H9 (cell line): ENCODE results near the gene NECAB2. TPM values are rescaled to one million over a fixed set of nuclear protein-coding genes. Genes with fewer than 3 reads are reported as not detected.

Source experiments
- DNase-seq: peaks from one replicate; pipeline ENCODE4 v3.0.0-alpha.2; 2017
- H2AFZ ChIP-seq: one replicate; pipeline ENCODE4 v1.6.1; 2013; ENCODE audit warnings: mild to moderate bottlenecking, low read length, control low read depth, moderate library complexity
- H2AK5ac ChIP-seq: 2 replicates; pipeline ENCODE4 v1.6.1; 2013; ENCODE audit warnings: low read length, control low read depth, mixed read lengths; ENCODE audit not compliant: insufficient read length
- H2BK120ac ChIP-seq: one replicate; pipeline ENCODE4 v1.6.1; 2013; ENCODE audit warnings: low read depth, mild to moderate bottlenecking, low read length, control low read depth, inconsistent platforms; ENCODE audit not compliant: poor library complexity, severe bottlenecking
- H2BK12ac ChIP-seq: 2 replicates; pipeline ENCODE4 v1.6.1; 2013; ENCODE audit warnings: low read length, control low read depth, mixed read lengths, low read depth; ENCODE audit not compliant: insufficient read length
- H2BK15ac ChIP-seq: 2 replicates; pipeline ENCODE4 v1.6.1; 2013; ENCODE audit warnings: low read depth, low read length, control low read depth
- H2BK20ac ChIP-seq: one replicate; pipeline ENCODE4 v1.6.1; 2013; ENCODE audit warnings: low read depth, mild to moderate bottlenecking, low read length, control low read depth, inconsistent platforms; ENCODE audit not compliant: poor library complexity, severe bottlenecking
- H2BK5ac ChIP-seq: 2 replicates; pipeline ENCODE4 v1.6.1; 2013; ENCODE audit warnings: low read length, control low read depth, mixed read lengths; ENCODE audit not compliant: insufficient read length
- H3K14ac ChIP-seq: 2 replicates; pipeline ENCODE4 v1.6.1; 2013; ENCODE audit warnings: low read length, control low read depth; ENCODE audit not compliant: insufficient read depth
- H3K18ac ChIP-seq: 2 replicates; pipeline ENCODE4 v1.6.1; 2013; ENCODE audit warnings: low read depth, mild to moderate bottlenecking, mixed read lengths, low read length, control low read depth; ENCODE audit not compliant: insufficient read length
- H3K23ac ChIP-seq: 2 replicates; pipeline ENCODE4 v1.6.1; 2013; ENCODE audit warnings: low read length, control low read depth, mixed read lengths, low read depth; ENCODE audit not compliant: insufficient read length
- H3K23me2 ChIP-seq: 2 replicates; pipeline ENCODE4 v1.6.1; 2013; ENCODE audit warnings: low read depth, mild to moderate bottlenecking, mixed read lengths, low read length, control low read depth; ENCODE audit not compliant: insufficient read length, poor library complexity, severe bottlenecking
- H3K27ac ChIP-seq: 2 replicates; pipeline ENCODE4 v1.5.1; 2013; ENCODE audit warnings: low read length, control low read depth, mixed read lengths, low read depth; ENCODE audit not compliant: insufficient read length
- H3K27me3 ChIP-seq: 2 replicates; pipeline ENCODE4 v1.6.1; 2013; ENCODE audit warnings: low read length, control low read depth, inconsistent platforms; ENCODE audit not compliant: insufficient read depth
- H3K4ac ChIP-seq: 2 replicates; pipeline ENCODE4 v1.6.1; 2013; ENCODE audit warnings: low read depth, mild to moderate bottlenecking, control low read depth, inconsistent platforms, low read length, moderate library complexity
- H3K4me1 ChIP-seq: 2 replicates; pipeline ENCODE4 v1.6.1; 2013; ENCODE audit warnings: low read length, control low read depth, inconsistent platforms; ENCODE audit not compliant: insufficient read depth
- H3K4me2 ChIP-seq: 2 replicates; pipeline ENCODE4 v1.6.1; 2013; ENCODE audit warnings: low read length, control low read depth, mixed read lengths; ENCODE audit not compliant: insufficient read length, insufficient read depth
- H3K56ac ChIP-seq: 2 replicates; pipeline ENCODE4 v1.6.1; 2013; ENCODE audit warnings: low read depth, mild to moderate bottlenecking, mixed read lengths, low read length, control low read depth; ENCODE audit not compliant: insufficient read length
- H3K79me1 ChIP-seq: 2 replicates; pipeline ENCODE4 v1.6.1; 2013; ENCODE audit warnings: low read depth, mild to moderate bottlenecking, moderate library complexity, low read length, control low read depth, inconsistent platforms; ENCODE audit not compliant: insufficient read depth, poor library complexity, severe bottlenecking
- H3K79me2 ChIP-seq: 2 replicates; pipeline ENCODE4 v1.6.1; 2013; ENCODE audit warnings: low read length, control low read depth, inconsistent platforms; ENCODE audit not compliant: insufficient read depth
- H3K9ac ChIP-seq: 2 replicates; pipeline ENCODE4 v1.6.1; 2013; ENCODE audit warnings: low read length, control low read depth, mixed read lengths; ENCODE audit not compliant: insufficient read length; ENCODE audit errors: extremely low read depth
- H3K9me3 ChIP-seq: one replicate; pipeline ENCODE4 v1.6.1; 2013; ENCODE audit warnings: low read depth, low read length, inconsistent platforms; ENCODE audit not compliant: control insufficient read depth
- H3T11ph ChIP-seq: one replicate; pipeline ENCODE4 v1.6.1; 2013; ENCODE audit warnings: mild to moderate bottlenecking, low read length, control low read depth, inconsistent platforms
- H4K20me1 ChIP-seq: one replicate; pipeline ENCODE4 v1.6.1; 2013; ENCODE audit not compliant: control insufficient read depth, insufficient read length, insufficient read depth
- H4K5ac ChIP-seq: 2 replicates; pipeline ENCODE4 v1.6.1; 2013; ENCODE audit warnings: low read depth, mild to moderate bottlenecking, mixed read lengths, low read length, control low read depth; ENCODE audit not compliant: insufficient read length
- H4K8ac ChIP-seq: replicated peaks from 2 replicates; pipeline ENCODE4 v1.6.1; 2013; ENCODE audit warnings: low read length, control low read depth, mixed read lengths, low read depth; ENCODE audit not compliant: insufficient read length
- H4K91ac ChIP-seq: 2 replicates; pipeline ENCODE4 v1.6.1; 2013; ENCODE audit warnings: low read depth, mild to moderate bottlenecking, moderate library complexity, mixed read lengths, low read length, control low read depth; ENCODE audit not compliant: insufficient read length
- H3K27ac Mint-ChIP-seq, 3 experiments: 2 replicates in 2 of 3; 3 replicates in 1 of 3; pipeline ENCODE4 v1.8.0; 2020 to 2021; ENCODE audit warnings: mixed read lengths in 3 of 3, mild to moderate bottlenecking in 1 of 3, moderate library complexity in 1 of 3
- H3K27me3 Mint-ChIP-seq: 2 replicates; pipeline ENCODE4 v1.8.0; 2021; ENCODE audit warnings: low read depth, mild to moderate bottlenecking, moderate library complexity, mixed read lengths
- H3K36me3 Mint-ChIP-seq, 3 experiments: 2 replicates in 2 of 3; 3 replicates in 1 of 3; pipeline ENCODE4 v1.8.0; 2020 to 2021; ENCODE audit warnings: low read depth in 3 of 3, mixed read lengths in 3 of 3; ENCODE audit not compliant: insufficient read depth in 1 of 3
- H3K4me1 Mint-ChIP-seq, 2 experiments: 2 replicates each; pipeline ENCODE4 v1.8.0; 2020; ENCODE audit warnings: mixed read lengths in 2 of 2
- H3K4me3 Mint-ChIP-seq, 2 experiments: 2 replicates in 1 of 2; 3 replicates in 1 of 2; pipeline ENCODE4 v1.8.0; 2020 to 2021; ENCODE audit warnings: mild to moderate bottlenecking in 2 of 2, mixed read lengths in 2 of 2, moderate library complexity in 1 of 2
- H3K9me3 Mint-ChIP-seq, 2 experiments: 2 replicates in 1 of 2; 3 replicates in 1 of 2; pipeline ENCODE4 v1.8.0; 2020; ENCODE audit warnings: mild to moderate bottlenecking in 2 of 2, mixed read lengths in 2 of 2, moderate library complexity in 1 of 2
- CTCF ChIP-seq: fragments of 200-600 bp; sonication (generic); conservative IDR thresholded peaks from 3 replicates; pipeline ENCODE4 v1.8.0; 2021; ENCODE audit warnings: antibody characterized with exemption, mild to moderate bottlenecking
- WGBS: extraction: QIAGEN DNeasy Blood & Tissue Kit; methylation state at CpG from one replicate; pipeline ENCODE4 v1.1.7; 2013; ENCODE audit warnings: missing lambda C conversion rate, low lambda C conversion rate, mixed read lengths; ENCODE audit not compliant: insufficient read length; ENCODE audit errors: extremely low coverage; 5-methylcytosine and 5-hydroxymethylcytosine counted together
- total RNA-seq: library from RNA; stranded (reverse); gene quantifications from 2 replicates; pipeline ENCODE4 v1.2.1, GENCODE V29; 2021

The NECAB2 gene
- total RNA-seq, 1 experiment from 2014 or later = 12.6 TPM

- peaks cover 9 to 16% of the 10 kb centered on the region in 2 experiments for H3K4me1 Mint-ChIP-seq
Measured at GRCh38 chr16:83964684-83965443, 3.2 kb upstream of the NECAB2 start.

More at GRCh38 chr16:83964684-83965443, 3.2 kb upstream of the NECAB2 start:
- Histone ChIP-seq H2BK20ac (no peak overlapping the region), H3K23ac (no peak overlapping the region), H2AFZ (no peak overlapping the region), H3K9ac (no peak overlapping the region), H2BK12ac (no peak overlapping the region), H3T11ph (no peak overlapping the region), H3K4me2 (no peak overlapping the region), H4K8ac (no peak overlapping the region), H2BK5ac (no peak overlapping the region), H2AK5ac (no peak overlapping the region), H2BK15ac (no peak overlapping the region), H3K56ac (no peak overlapping the region), H3K79me1 (no peaks in the 10 kb centered on the region), H3K4ac (no peak overlapping the region), H3K4me1 (no peaks in the 10 kb centered on the region), H3K79me2 (no peaks in the 10 kb centered on the region), H4K20me1 (peaks cover 3% of the 10 kb centered on the region), H3K23me2 (peaks cover 6% of the 10 kb centered on the region), H4K91ac (no peak overlapping the region), H3K27me3 (peaks cover 2% of the 10 kb centered on the region; the same call in 1 of the 2 replicates), H3K27ac (no peak overlapping the region), H3K14ac (no peak overlapping the region), H3K18ac (no peak overlapping the region), H4K5ac (no peak overlapping the region), H3K9me3 (no peaks in the 10 kb centered on the region), H2BK120ac (no peak overlapping the region)
- no CpG with 5 or more reads among the region's 26 CpGs for WGBS
- H3K4me3 Mint-ChIP-seq = no peak overlapping the region
- H3K27ac Mint-ChIP-seq = no peak overlapping the region
- DNase-seq = no peak
- TF ChIP-seq CTCF = no peak
- H3K9me3 Mint-ChIP-seq = no peaks in the 10 kb centered on the region; a peak in 1 of 5 replicates
- H3K36me3 Mint-ChIP-seq = peaks cover 0 to under 1% (median 0%) of the 10 kb centered on the region in 3 experiments; a peak in 1 of 7 replicates
- peaks cover 9% of the 10 kb centered on the region for H3K27me3 Mint-ChIP-seq
